Posterior cingulate gyrus (tissue), 11 donors: ENCODE measurements around the gene SLC13A3.

Source experiments
- DNase-seq, 10 donors: peaks; one replicate each; pipeline versions ENCODE4 v3.0.0 to v3.0.0-alpha.2; 2020 to 2021; ENCODE audit warnings: mixed read lengths in 3 of 10
- intact Hi-C: fragments of 100-400 bp; cut with DNase I; formaldehyde crosslinking; loops from one replicate; pipeline ENCODE4 v1.15.1; 2023

SLC13A3 gene

DNA sequence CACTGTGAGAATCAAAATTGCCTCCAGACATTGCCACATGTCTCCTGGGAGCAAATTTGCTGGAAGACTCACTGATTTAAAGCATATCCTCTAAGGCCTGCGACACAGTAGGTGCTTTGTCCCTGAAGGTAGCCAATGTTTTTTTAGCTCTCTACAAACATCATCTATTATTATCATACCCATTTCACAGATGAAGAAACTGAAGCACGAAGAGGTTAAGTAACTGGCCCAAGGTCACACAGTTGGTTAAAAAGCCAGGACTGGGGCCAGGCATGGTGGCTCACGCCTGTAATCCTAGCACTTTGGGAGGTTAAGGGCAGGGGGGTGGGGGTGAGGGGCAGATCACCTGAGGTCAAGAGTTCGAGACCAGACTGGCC, 12.4 kb downstream of the SLC13A3 start:
- intact Hi-C loops: no loop called here
- DNase-seq: no peak

DNA sequence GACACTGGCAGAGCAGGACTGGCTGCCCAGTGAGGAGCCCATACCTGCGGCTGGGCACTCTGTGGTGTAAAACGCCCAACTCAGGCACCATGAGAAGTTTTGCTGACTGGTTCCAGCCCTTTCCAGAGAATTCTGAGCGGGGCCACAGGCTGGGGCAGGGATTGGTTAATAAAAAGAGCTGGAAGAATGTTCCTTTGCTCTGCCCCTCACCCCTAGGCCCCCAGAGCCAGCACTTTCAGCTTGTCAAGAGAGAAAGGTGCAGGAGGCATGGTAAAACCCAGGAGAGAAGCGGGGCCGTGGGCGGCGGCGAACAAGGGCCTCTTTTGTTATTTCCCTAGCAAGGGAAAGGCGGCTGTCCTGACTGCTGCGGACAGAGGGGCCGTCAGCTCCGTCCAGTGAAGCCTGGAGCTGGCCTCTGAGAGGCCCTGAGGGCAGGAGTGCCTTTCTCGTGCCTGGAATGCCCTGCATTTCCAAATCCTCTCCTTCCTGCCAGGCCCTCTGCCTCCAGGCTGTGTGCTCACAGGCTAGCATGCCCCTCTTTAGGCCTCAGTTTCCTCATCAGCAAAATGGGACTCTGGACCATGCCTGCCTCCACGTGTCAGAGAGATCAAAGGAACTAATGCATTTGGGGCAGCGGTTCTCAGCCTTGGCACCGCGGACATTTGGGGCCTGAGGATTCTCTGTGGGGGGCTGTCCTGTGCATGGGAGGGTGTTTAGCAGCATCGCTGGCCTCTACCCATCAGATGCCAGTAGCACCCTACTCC, 12.9 kb downstream of the SLC13A3 start:
- intact Hi-C loops: no loop called here

DNA sequence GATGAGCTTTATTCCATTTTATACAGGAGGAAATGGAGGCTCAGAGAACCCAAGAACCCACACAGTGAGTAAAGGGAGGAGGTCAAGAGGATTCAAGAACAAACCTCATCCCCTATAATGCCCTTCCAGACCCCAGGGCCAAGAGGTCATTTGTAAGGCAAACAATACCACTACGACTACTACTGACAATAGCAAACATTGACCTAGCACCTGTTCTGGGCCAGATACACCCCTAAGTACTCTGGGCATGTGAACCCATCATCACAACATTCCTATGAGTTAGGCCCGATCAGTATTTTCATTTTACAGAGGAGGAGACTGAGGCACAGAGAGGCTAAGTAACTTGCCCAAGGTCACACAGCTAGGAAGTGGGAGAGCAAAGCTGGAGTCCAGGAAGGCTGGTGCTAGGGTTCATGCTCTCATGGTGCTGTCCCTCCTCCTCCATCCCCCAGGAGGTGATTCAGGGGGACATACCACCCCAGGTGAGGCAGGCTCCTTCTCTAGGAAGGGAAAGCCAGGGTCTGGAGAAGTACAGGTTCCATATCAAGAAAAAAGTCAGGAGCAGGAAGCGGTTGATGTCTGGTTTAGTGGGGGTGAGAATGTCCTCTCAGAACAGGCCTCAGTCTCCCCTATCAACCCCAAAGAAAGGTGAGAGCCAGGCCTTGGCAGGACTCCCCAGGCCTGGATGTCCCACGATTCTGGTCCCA, 13.7 kb downstream of the SLC13A3 start:
- intact Hi-C loops: no loop called here
- no peak for DNase-seq

More for the DNA sequence above, 12.9 kb downstream of the SLC13A3 start:
- DNase-seq: peak in 8 of 10 donors; percentile 34 to 94 (median 66)

DNA sequence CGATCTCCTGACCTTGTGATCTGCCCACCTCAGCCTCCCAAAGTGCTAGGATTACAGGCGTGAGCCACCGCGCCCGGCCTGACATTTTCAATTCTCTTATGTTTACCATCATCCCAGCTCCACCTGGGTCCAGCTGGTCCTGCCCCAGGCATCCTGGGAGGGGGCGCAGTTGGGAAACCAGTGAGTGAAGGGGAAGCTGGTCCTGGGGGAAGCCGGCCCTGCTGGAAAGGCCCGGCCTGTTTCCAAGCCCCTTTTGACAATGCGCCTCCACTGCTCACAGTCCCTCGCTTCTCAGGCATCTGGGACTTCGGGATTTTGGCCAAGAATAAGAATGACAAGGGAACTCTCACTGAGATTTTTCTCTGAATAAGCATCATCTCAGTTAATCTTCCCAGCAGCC, 14.2 kb downstream of the SLC13A3 start:
- intact Hi-C loops: no loop called here
- peak in 1 of 10 donors; percentile 84 for DNase-seq

DNA sequence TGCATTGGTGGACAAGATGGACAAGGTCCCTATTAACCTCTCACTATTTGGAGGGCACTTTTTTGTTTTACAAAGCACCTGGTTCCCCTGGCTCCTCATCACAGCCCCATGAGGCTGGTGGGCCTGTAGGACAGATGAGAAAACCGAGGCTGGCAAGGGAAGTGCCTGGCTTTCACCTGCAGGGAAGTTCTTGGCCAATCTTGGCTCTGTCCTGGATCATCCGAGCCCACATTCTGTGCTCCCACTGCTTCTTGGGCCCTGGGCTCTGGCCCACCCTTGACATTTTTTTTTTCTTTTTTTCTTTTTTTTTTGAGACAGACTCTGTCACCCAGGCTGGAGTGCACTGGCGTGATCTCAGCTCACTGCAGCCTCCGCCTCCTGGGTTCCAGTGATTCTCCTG, 14.7 kb downstream of the SLC13A3 start:
- DNase-seq: no peak
- intact Hi-C loops: no loop called here

DNA sequence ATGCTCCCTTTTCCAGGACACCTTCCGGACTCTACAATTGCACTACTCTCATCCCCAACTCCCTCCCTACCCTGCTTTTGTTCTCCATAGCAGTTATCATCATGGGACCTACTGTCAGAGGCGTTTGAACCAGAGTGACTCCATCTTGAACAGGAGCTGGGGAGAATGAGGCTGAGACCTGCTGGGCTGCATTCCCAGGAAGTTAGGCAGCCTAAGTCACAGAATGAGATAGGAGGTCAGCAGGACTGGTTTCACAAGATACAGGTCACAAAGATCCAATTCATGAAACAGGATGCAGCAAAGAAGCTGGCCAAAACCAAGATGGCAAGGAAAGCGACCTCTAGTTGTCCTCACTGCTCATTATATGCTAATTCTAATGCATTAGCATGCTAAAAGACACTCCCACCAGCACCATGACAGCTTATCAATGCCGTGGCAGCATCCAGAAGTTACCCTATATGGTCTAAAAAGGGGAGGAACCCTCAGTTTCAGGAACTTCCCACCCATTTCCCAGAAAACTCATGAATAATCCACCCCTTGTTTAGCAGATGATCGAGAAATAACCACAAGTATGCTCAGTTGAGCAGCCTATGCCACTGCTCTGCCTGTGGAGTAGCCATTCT, 15.6 kb downstream of the SLC13A3 start:
- intact Hi-C loops: no loop called here
- DNase-seq: no peak

DNA sequence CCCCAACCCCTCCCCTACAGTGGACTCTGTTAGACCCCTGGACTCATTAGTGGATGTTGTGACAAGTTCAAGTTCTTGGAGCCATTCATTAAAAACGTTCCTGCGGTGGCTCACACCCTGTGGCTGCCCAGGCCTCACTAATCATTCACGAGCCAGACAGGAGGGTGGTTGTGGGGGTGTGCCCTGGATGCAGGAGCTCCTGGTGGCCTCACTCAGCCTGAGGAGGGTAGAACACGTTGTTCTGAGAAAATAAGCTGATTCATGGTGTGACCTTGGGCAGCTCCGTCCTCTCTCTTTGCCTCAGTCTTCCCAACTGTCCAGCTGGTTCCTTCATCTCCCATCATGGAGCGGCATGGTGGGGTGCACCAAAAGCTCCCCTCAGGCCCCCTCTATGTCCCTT, 16.7 kb downstream of the SLC13A3 start:
- no peak for DNase-seq
- intact Hi-C loops: no loop called here

DNA sequence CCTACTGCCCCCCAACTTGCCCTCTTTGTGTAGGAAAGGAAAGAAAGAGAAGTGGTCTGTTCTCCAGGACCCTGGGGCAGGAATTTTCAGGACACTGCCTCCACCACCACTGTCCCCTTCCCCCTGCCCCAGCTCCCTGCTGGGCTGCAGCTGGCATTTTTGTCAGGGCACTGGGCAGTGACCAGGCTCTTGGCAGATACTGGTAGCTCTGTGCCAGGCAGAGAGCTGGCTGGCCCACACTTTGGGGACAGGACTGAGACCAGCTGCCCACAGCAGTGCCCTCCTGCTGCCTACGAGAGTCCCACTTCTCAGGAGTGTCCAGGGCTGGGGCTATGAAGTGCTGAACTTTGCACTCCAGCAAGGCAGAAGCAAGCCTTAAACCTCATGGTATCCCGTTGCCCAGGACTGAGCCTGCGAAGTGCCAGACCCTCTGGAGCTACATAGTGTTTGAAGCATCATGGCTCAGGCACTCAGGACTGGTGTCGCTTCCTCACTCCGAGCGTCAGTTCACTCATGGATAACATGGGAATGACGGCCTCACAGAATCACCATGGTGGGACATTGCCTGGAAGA, 19.3 kb downstream of the SLC13A3 start:
- DNase-seq: peak; percentile 33 to 95 (median 63)
- intact Hi-C loops: no loop called here

DNA sequence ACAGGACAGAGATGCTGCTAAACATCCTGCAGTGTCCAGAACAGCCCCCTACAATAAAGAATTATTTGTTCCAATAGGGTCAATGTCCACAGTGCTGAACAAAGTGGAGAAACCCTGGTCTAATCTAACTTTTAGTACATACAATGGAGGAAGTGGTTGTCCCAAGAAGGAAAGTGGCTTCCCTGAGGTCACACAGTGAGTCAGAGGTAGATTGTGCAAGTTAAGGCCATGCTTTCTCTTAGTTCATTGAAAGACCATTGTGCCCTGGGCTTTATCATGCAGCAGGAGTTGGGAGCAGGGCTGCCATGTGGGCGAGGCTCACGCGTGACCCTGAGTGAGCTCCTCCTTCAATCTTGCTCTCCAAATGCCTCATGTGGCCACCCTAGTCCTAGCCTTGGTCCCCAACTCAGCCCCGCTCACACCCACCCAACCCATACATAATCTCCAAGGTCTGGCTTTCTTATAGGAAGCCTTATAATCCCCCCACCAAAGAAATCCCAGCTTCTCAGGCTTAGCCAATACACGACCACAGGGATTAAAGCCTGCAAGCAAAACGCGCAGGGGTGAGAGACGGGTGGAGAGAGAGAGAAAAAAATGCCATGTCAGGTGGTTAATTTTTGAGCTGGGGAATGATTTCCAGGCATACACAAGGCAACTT, 19.9 kb downstream of the SLC13A3 start:
- intact Hi-C loops: no loop called here
- DNase-seq: peak in 1 of 10 donors; percentile 38

DNA sequence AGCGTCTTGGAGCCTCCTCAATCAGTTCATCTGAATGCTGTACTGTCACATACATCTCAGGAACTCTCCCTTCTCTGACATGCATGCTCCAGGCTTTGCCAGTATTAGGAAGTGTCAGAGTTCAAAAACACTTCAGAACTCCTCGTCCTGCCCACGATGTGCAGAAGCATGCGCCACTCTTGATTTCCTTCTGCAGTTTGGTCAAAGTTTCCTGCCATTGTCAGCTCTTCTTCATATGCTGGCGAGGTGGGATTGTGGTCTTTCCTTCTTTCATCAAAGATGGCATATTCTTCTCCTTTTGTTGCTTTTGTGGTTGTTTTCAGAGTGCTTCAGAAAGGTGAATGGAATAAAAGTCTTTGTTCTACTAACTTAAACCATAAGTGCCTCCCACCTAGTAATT, 21.0 kb downstream of the SLC13A3 start:
- DNase-seq: no peak
- intact Hi-C loops: no loop called here

DNA sequence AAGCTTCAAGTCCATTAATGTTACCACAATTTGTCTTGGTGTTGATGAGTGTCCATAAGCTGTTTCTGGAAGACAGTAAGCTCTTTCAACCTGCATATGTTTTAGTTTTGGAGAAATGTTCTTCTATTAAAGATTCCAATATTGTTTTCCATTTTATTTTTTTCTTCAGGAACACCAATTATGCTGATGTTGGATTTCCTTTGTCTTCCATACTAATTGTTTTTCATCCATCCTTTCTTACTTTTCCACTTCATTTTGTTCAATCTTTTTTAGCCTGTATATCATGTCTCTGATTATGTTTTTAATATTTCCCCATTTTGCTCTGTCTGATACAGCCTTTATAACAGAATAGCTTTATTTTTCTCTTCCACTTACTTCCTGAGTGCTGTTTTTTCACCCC, 21.9 kb downstream of the SLC13A3 start:
- intact Hi-C loops: no loop called here
- DNase-seq: no peak

DNA sequence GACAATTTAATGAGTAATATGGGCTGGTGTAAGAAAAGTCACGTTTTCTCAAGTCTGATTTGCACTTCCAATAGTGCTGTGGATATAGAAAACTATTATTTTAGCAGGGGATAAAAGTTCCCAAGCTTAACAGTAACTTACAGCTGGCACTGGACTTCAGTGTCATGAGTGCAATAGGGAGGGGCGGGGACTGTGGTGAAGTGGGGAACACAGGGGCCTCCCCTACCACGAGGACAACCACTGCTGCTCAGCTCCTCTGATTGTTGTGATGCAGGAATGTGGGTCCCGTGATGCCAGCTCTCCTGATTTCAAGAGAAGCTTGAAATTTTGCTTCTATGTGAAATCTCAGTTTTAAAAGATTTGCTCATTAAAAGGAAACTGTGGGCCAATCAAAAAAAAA, 24.0 kb downstream of the SLC13A3 start:
- DNase-seq: no peak
- intact Hi-C loops: no loop called here

DNA sequence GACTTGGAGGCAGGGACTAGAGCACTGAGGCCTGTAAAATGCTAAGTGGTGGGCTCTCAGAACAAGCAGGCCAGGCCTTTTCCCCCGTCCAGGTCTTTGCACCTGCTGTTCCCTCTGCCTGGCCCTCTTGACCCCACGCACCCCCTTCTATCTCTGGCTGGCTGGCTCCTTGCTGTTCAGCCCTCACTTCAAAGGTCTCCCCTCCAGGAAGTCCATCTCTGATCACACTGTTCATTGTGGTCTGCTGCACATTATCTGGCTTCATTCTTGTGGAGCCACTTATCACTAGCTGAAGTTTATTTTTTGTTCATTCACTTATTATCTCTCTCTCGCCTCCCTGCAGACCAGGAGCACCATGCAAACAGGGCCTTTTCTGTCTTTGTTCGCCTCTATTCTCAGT, 24.5 kb downstream of the SLC13A3 start:
- intact Hi-C loops: no loop called here
- no peak for DNase-seq

DNA sequence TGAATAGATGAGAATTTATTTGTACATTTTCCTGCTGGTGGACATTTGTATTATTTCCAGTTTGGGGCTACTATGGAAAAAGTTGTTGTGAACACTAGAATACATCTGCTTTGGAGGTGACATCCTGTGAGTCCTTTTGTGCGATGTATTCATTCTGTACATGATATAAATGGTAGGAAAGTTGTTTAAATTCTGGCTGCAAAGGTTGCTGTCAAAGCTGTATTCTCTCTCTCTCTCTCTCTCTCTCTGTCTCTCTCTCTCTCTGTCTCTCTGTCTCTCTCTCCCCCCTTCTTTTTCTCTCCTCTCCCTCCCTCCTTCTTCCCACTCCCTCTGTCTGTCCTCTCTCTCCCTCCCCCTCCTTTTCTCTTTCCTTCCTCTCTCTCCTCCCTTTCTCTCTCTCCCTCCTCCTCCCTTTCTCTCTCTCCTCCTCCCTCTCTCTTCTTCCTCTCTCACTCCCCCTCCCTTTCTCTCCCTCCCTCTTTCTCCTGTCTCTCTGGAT, 25.3 kb downstream of the SLC13A3 start:
- intact Hi-C loops: no loop called here
- no peak for DNase-seq

DNA sequence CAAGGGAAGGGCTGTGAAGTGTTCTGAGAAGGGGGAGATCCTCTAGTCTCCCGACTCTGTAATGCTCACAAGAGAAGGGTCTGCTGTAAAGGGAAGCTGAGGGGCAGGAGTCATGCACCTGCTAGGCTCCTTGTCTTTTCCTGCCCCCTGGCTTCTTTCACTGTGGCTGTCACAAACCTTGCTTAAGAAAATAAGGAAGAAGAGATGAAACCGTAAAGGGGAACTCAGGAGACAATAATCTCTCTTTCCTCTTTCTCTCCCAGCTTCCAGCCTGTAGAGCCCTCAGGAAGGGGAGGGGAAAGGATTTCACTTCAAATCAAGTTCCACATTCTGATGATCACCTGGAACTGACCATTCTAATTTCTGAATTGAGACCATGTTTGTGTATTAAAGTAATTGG, 26.3 kb downstream of the SLC13A3 start:
- DNase-seq: no peak
- intact Hi-C loops: no loop called here

DNA sequence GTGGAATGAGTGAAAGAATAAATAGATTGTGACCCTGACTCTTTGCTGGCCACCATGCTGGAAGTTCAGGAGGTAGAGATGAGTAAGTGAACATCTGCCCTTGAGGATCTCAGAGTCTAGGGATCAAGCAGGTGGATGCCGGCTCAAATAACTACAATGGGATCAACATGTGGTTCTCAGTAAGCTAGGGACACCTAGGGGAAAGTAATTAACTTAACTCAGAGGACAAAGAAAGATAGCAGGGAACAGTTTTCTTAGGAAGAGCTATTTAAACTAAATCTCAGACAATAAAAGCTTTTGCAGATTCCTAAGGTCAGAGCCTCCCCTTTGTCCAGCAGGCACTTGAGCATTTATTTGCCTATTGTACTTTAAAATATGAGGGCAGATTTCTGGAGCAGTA, 29.1 kb downstream of the SLC13A3 start:
- intact Hi-C loops: no loop called here
- DNase-seq: no peak

DNA sequence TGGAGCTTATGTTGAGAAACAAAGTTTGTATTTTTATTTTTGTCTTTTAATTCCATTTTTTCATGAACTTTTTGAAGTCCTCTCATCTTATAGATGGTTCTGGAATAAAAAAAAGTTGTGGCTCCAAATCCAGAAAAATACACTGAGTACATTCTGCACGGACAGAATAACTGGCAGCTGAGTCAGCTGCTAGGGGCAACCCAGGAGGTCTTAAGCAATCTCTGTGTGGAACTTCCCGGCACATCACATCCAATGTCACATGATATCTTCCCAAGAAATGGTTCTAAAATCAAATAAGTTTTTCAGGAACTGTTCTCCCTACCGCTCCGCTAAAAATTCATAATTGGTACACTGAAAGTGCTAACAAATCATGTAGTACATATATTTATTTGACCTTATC, 29.8 kb downstream of the SLC13A3 start:
- intact Hi-C loops: no loop called here
- DNase-seq: no peak

DNA sequence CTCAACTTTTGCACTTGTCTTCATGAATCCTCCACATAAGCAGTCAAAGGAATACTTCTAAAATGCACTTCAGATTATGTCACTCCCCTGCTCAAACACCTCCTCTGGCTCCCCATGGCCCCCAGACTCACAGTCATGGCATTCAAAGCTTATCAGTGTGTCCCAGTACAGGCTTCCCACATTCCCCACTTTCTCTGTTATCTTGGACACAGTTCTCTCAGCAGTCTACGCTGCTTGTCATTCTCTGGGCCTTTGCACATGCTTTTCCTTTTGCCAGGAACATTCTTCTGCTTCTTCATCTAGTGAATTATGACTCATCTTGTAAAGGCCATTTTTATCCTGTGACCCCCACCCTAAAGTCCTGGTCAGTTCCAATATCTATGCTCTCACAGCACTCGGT, 31.8 kb downstream of the SLC13A3 start:
- no peak for DNase-seq
- intact Hi-C loops: no loop called here

DNA sequence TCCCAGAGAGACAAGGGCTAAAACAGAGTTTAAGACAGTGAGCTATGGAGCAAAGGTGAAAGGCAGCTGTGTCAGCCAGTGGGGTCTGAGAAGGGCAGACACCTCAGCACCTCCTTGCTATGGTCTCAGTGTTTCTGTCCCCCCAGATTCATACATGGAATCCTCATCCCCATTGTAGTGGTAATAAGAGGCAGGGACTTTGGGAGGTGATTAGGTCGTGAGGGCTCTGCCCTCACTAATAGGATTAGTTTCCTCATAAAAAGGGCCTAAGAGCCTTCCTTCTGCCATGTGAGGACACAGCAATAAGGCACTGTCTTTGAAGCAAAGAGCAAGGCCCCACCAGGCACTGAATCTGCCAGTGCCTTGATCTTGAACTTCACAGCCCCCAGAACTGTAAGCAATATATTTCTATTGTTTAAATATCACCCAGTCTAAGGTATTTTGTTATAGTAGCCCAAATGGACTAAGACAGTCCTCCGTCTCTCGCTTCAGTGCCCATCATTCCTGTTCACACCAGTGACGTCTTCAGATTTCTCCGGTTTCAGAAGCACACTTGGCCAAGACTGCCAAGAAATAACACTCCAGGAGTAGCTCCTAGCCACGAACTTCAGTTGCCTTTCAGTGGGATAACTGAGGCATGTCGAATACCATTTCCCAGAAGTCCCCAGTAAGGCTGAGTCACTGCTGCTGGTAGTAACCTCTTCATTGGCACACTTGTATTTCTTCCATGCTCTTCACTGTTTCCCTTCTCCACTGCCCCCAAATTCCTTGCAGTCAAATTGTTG, 32.8 kb downstream of the SLC13A3 start:
- DNase-seq: no peak
- intact Hi-C loops: no loop called here

DNA sequence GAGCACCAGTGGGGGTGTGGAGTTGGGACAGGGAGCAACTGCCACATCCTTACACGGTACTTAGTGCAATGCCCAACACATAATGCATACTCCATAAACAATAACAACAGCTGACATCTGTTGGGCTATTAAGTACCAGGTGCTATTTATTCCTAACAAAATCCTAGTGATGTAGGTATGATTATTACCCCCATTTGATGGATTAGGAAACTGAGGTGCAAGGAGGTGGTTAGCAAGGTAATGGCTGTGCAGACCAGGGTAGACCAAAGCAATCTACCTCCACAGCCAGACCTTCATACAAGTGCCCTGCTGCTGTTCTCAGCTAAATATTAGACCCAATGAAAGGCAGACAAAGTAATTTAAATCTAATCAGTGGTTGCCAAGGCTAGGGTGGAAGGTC, 36.8 kb downstream of the SLC13A3 start:
- no peak for DNase-seq
- intact Hi-C loops: no loop called here
